ENCODE data around the gene DRD4. TPM values are rescaled to one million over a fixed set of nuclear protein-coding genes. Genes with fewer than 3 reads are reported as not detected.

DRD4 gene
- total RNA-seq, 1 donor from 2014 or later = not detected

DNA sequence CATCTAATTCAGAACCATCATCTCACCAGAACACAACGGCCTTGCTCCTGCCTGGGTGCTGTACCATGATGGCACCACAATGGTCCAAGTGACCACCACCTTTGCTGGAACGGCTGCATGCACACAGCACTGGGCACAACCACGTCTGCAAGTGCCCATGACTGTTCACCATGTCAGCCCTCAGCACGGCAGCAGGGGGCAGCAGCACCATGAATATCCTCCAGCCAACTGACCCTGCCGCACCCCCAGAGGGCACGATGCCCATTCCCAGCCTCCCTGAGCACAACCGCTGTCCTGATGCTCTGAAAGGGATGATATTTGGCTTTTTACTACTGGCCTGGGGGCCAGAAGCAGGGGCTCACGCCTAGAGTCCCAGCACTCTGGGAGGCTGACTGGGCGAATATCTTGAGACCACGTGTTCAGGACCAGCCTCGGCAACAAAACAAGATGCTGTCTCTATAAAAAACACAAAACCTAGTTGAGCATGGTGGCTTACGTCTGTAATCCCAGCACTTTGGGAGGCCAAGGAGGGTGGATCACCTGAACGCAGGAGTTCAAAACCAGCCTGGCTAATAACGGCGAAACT, 25.7 kb downstream of the DRD4 start:
- DNase-seq (ENCODE audit: low read depth) = no peak
- TF ChIP-seq, protein P1, sequence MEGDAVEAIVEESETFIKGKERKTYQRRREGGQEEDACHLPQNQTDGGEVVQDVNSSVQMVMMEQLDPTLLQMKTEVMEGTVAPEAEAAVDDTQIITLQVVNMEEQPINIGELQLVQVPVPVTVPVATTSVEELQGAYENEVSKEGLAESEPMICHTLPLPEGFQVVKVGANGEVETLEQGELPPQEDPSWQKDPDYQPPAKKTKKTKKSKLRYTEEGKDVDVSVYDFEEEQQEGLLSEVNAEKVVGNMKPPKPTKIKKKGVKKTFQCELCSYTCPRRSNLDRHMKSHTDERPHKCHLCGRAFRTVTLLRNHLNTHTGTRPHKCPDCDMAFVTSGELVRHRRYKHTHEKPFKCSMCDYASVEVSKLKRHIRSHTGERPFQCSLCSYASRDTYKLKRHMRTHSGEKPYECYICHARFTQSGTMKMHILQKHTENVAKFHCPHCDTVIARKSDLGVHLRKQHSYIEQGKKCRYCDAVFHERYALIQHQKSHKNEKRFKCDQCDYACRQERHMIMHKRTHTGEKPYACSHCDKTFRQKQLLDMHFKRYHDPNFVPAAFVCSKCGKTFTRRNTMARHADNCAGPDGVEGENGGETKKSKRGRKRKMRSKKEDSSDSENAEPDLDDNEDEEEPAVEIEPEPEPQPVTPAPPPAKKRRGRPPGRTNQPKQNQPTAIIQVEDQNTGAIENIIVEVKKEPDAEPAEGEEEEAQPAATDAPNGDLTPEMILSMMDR (conservative IDR thresholded peaks at IDR 0.05; ENCODE audit: low read depth, low read length) = peak; percentile 76

GRCh38 chr11:665062-665703, 28.1 kb downstream of the DRD4 start:
- TF ChIP-seq, protein P1 (conservative IDR thresholded peaks at IDR 0.05; ENCODE audit: low read depth, low read length) = no peak
- no peak for DNase-seq (ENCODE audit: low read depth)
- no peak overlapping the region for H3K4me3 ChIP-seq (ENCODE audit: low read depth, low read length)

More for the DNA sequence above, 25.7 kb downstream of the DRD4 start:
- no peak overlapping the region for H3K4me3 ChIP-seq (ENCODE audit: low read depth, low read length)

DNA sequence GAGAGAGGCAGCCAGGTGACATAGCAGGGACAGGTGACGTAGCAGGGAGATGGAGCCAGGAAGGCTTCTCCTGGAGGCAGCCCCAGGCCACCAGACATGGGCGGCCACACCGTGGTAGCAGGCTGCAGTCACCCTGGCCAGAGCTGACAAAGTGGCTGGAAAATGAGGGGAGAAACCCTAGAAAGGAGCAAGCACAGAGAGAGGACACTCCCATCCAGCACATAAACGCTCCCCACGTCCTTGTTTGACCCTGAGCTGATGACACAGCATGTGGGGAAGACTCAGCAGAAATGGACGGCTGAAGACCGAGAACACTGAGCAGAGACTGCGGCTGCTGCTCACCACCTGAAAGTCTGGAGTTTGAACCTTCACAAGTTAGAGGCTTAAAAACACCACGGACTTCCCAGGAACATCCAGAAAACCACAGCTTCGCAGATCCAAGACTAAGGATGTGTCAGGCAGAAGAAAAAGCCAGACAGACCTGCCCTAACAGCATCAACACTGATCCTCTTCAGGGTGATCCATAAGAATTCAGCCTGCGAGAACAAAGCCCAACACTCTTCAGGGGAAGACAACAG, 28.7 kb downstream of the DRD4 start:
- no peak for DNase-seq (ENCODE audit: low read depth)
- H3K4me3 ChIP-seq (ENCODE audit: low read depth, low read length) = no peak overlapping the region
- TF ChIP-seq, protein P1 (conservative IDR thresholded peaks at IDR 0.05; ENCODE audit: low read depth, low read length) = no peak

- DNase-seq (ENCODE audit: low read depth) = no peak
- H3K4me3 ChIP-seq (ENCODE audit: low read depth, low read length) = no peak overlapping the region
- TF ChIP-seq, protein P1 (conservative IDR thresholded peaks at IDR 0.05; ENCODE audit: low read depth, low read length) = no peak
These were observed 36.8 kb downstream of the DRD4 start for GRCh38 chr11:673866-674265.

GRCh38 chr11:674406-674805, 37.3 kb downstream of the DRD4 start:
- DNase-seq (ENCODE audit: low read depth) = no peak
- no peak overlapping the region for H3K4me3 ChIP-seq (ENCODE audit: low read depth, low read length)
- TF ChIP-seq, protein P1 (conservative IDR thresholded peaks at IDR 0.05; ENCODE audit: low read depth, low read length) = no peak

- H3K4me3 ChIP-seq (ENCODE audit: low read depth, low read length) = no peak overlapping the region
- no peak for DNase-seq (ENCODE audit: low read depth)
- TF ChIP-seq, protein P1 (conservative IDR thresholded peaks at IDR 0.05; ENCODE audit: low read depth, low read length) = no peak
These were observed 41.2 kb downstream of the DRD4 start for GRCh38 chr11:678297-678696.

All from epithelial cell of proximal tubule (primary cell).